Activated naive CD8-positive, alpha-beta T cell treated with anti-CD3 and anti-CD28 coated beads, Interleukin-2, amount 50 U/mL, for 16 hours (primary cell): ENCODE measurements around the gene MLST8.

Experiments
- DNase-seq: peaks from one replicate; pipeline ENCODE4 v3.0.0-alpha.2; 2020; ENCODE audit warnings: low read depth, low spot score

Gene MLST8, protein sequence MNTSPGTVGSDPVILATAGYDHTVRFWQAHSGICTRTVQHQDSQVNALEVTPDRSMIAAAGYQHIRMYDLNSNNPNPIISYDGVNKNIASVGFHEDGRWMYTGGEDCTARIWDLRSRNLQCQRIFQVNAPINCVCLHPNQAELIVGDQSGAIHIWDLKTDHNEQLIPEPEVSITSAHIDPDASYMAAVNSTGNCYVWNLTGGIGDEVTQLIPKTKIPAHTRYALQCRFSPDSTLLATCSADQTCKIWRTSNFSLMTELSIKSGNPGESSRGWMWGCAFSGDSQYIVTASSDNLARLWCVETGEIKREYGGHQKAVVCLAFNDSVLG

DNA sequence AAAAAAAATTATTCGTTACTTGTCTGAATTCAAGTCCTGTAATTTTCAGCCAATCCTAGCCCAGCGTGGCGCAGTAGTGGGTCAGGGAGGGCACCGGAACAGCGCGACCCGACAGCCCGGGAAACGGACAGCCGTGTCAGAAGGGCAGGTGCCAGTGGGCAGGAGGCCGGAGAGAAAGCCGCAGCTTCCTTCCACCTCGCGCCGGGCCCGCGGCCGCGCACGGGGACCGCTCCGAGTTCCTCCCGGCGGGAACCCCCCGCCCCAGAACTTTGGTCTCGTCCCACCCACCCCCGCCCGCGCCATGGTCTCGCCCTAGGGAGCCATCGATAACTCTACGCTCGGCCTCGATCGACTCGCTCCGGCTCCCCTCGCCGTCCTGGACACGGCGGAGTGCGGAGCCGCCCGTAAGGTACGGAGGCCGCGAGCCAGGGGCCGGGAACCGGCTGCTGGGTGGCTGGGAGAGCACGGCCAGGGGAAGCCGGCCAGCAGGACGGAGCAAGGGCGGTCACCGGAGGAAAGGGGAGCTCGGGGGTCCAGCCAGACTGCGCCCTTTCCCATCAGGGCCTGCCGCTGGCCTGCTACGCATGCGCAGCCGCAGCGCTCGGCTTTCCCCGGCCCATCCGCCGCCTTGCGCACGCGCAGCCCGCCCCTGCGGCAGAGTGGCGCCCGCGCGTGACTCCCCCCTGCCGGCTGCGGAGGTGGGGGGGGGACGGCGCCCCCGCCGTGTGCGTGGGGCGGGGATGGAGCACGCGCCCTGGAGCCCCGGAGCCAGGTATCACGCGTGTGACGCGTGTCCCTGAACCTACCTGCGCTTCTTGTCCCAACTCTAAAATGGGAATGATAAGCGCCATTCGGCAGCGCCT lies at the start of gene MLST8:
Gene MLST8 (plus strand): TSS at position 351 of the 863 bp plus-strand sequence. CDS start 632 bp downstream, outside the sequence.
- DNase-seq = peak; percentile 75

DNA sequence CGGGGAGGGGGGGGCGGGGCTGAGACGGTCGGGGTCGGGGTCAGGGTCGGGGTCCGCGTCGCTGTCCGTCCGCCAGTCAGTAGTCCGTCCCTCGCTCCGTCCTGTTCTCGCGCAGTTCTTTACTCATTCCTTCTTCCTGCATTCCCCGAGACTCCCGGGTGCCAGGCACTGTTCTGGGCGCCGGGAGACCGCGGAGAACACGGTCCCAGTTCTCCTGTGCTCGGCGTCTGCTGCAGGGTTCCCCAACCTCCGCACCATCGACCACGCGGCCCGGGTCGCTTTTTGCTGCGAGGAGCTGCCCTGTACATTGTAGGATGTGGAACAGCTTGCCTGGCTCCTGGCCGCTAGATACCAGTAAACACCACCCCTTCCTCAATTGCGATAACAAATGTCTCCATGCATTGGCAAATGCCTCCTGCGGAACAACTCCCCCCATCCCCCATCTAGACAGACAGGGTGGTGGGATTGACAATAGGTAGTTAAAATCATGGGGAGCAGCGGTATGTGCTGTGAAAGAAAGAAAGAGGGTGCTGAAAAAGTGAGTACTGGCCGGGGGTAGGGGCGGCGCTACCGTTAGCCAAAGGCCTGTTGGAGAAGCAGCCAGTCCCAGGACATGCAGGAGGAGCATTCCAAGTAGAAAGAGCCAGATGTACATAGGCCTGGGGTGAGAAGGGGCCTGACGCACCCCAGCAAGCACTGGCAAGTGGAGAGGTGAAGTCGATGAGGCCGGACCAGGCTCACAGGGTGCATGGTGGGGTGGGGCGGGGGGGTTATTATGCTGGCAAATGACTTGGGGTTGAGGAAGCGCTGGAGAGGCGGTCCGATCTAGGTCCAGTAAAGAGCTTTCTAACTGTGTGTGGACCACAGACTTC lies 49.0 kb upstream of the MLST8 start:
- DNase-seq = no peak

DNA sequence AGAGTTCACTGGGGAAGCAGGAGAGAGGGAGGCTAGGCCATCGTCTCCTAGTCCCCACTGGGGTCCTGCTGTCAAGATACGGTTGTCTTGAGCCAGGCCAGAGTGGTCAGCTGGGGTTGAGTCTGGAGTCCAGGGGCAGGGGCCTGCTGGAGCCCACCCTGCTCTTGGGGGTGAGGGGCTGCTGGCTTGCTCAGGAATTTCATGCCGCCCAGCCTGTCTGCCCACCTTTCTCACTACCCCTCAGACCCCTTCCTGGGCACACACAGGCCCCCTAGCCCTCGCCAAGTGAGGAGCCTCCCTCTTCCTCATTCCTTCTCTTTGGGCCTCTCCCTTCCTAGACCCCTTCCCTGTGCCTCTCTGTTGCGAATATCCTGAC lies 48.4 kb upstream of the MLST8 start:
- DNase-seq = no peak

DNA sequence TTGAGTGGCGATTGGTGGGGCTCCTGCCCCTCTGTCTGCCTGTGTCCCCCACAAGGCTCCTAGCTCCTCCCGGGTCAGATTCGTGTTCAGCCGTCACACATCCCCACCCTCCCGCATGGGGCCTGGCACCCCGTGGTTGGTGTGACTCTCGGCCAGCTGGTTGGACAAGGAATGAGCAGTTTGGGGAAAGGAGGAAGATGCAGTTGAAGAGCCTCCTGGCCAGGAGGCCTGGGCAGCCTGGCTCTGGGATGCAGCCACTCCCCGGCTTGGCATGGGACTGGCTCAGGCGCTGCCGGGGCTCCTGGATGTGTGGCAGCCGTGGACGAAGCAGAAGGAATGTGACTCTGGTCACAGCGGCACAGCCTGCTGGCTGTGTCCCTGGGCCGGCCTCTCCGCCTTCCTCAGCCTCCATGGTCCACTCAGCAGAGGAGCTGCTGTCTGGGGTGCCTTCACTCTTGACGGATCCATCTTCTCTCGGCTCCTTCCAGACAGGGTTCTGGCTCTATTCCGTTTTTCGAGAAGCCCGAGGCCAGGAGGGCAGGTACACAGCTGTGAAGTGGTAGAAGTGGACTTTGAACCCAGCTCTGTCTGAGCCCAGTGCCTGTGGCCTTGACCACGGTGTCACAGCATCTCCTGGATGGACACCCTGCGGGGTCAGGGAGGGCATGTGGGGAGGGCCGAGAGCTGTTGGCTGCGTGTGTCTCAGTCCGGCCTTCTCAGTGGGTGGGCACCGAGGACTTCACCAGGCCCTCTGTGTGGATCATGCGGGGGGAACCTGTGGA lies 47.6 kb upstream of the MLST8 start:
- no peak for DNase-seq

DNA sequence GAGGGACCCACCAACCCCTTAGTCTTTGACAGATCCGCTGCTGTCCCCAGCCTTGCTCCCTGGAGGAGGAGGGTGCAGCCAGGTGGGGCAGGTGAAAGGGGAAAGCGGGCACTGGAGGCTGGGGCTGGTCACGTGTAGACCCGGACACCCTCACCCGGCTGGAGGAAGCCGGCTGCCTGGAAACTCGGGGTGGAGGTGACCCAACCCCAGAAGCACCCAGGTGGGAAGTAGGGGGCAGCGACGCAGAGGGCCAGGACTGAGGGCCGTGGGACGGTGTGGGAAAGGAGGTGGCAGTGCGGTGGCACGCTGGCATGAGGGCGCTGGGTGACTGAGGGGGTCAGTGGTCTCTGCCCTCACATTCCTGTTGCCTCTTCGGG lies 47.0 kb upstream of the MLST8 start:
- DNase-seq = no peak

DNA sequence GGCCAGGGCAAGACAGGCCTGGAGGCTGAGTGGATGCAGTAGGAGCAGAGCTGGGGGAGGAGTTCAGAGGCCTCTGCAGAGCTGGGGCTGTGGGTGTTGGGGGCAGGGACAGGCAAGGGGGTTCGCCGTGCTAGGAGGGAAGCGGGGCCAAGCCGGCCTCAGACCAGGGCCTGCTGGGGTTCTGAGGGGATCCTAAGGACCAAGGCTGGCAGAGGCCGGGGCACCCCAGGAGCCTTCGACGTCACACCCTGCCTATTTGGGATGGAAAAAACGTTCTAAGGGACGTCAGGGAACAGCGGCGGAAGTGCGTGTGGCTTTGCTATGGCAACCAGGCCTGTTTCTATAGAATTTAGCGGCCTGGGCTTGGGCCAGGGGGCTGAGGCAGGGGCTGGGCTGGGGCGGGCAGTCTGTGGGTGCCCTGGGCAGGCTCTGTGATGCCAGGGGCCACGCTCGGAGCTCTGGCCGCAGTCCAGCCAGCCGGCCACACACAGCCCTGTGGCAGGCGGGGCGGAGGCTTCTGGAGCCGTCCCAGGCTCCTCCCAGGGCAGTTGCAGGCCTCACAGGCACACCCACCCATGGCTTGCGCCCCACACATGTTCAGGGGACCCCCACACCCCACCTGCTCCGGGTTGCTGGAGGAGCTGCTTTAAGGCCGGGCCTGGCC lies 45.9 kb upstream of the MLST8 start:
- DNase-seq = no peak

DNA sequence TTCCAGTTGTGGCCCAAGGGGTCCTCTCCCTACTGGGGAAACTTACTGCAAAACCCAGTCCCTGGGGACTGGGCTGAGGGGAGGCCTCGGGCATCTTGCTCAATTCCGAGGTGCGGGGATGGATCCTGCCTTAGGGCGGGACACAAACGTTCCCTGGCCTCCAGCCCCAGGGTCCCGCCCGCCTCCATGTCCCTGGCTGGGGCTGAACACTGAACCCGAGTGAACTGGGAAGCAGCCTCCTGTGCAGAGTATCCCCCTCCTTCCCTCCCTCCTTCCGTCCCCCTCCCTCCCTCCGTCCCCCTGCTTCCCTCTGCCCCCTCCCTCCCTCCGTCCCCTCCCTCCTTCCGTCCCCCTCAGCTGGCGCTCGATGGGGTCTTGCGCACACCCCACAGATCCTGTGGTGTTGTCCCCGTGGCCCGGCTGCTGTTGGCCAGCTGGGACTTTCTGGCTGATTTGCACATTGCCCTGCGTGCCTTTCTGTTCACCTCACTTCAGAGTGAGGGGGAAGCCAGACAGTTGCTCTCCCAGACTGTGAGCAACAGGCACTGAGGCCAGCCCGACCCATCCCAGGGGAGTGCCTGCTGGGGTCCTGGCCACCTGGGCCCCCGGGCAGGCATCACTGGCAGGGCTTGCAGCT lies 44.2 kb upstream of the MLST8 start:
- no peak for DNase-seq

DNA sequence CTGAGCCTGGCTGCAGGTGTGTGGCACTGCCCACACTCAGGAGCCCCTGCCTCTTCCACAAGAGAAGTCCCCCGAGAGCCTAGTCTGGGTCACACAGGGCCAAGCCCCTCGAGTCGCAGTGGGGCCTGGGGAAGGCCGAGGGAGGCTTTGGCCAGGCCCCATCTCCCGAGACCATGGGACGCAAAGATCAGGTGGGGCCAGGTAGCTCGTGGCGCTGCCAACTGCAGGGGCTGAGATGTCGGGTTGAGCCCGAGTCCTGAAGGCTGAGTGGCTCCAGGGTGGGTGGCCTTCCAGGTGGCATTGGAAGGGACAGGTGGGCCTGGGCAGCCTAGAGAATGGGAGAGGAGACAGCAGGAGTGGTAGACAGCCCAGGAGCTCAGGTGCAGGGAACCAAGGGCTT lies 43.3 kb upstream of the MLST8 start:
- no peak for DNase-seq

DNA sequence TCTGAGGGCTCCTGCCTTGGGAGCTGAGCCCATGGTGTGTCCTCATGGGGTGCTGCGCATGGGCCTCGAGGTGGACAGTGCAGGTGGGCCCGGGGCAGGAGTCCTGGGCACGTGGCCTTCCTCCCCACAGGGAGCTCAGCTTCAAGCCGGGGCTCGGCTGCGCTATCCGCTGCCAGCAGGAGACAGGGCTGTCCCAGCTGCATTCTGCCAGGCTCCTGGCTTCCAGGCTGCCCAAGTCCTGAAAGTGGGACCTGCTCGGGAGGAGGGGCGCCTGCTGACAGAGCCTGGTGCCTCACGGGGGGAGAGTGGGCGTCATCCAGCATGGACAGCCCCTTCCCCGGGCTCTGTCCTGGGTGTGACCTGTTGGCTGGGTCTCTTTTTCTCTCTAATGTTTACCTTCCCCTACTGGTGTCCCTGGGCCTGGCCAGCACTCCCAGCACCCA lies 42.6 kb upstream of the MLST8 start:
- DNase-seq = no peak

DNA sequence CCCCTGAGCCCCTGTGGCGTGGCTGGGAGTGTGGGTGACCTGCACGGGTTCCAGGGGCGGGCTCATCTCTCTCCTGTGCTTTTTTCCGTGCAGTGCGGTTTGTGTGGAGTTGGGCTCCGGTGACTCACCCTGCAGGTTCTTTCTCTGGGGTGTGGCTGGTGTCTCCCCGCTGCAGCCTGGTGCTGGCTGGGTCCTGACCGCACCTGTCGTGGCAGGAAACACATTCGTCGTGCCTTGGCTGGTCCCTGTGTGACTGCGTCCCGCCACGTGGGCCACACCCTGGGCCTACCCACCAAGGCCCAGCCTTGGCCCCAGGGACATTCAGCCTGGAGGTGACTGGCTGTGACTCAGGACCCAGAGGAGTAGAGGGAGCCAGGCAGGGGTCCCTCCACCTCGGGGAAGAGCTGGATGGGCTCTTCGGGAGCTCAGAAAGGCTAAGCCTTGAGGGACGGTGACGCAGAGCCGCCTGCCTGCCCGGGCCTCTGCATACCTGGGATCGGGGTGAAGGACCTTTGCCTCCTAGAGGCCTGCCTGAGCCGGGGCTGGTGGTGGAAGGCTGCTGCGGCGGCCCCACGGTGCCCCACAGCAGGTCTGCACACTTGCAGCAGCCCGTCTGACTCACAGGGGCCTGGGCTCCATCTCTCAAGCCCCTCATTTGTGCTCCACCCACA lies 41.9 kb upstream of the MLST8 start:
- DNase-seq = no peak

DNA sequence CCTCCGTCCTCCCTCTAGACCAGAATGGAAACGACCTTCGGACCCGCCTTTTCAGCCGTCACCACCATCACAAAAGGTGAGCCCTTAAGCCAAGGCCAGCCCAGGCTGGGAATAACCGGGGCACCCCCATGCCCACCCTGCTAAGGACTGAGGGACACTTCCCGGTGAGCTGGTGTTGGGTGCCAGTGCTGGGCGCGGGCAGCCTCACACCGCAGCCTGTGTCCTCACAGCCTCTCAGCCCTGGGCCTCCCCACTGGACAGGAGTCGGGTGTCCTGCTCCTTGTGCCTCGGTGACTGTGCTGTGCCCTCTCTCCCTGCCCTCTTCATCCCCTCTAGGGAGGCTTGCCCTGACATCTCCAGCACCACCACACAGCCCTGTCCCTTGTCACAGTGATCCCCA lies 39.4 kb upstream of the MLST8 start:
- no peak for DNase-seq

DNA sequence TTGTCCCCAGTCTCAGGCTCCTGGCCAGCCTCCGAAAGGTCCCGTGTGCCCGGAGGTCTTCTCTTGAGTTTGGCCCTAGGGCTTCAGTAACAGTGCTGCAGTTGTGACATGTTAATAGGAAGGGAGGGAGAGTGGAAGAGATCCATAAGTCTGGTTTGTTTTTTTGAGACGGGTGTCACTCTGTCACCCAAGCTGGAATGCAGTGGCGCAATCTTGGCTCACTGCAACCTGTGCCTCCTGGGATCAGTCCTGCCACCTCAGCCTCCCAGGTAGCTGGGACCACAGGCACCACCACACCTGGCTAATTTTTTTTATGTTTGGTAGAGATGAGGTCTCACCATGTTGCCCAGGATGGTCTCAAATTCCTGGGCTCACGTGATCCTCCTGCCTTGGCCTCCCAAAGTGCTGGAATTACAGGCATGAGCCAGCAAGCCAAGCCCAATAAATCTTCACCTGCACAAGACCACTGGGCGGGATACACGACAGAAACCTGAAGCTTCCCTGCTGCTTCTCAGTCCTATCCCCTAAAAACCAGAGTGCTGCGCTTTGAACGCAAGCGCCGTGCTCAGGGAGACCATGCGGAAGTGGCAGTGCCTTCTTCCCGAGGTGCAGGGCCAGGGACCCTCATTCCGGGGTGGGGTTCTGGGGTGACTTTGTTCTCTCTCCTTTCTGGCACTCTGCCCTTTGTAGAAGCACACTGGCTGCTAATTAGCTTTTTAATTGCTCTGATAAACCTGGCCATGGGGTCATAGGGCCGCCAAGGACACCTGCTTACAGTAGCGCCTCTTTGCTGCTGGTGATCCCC lies 38.8 kb upstream of the MLST8 start:
- DNase-seq = no peak

DNA sequence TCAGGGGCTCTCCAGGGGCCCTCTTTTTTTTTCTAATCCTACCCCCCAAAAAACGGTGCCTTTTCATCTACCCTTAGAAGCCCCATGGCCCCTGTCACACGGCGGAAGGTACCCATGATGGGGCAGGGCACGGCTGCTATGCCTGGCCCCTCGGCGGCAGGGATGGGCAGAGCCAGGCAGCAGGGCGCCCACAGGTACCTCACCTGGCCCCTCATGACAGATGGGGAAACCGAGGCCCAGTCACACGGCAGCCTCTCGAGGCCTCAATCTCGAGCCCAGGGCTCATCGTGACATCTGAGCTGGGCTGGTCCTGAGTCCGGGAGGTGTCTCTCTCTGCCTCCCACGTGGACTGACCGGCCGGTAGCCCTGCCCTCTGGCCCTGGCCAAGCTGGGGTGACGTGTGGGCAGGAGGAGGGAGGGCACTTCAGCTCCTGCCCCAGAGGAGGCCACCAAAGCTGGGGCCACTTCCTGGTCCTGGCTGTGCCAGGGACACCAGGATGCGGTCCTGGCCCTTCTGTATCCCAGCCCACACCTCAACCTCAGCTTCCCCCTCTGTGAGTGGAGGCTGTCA lies 38.1 kb upstream of the MLST8 start:
- DNase-seq = no peak

DNA sequence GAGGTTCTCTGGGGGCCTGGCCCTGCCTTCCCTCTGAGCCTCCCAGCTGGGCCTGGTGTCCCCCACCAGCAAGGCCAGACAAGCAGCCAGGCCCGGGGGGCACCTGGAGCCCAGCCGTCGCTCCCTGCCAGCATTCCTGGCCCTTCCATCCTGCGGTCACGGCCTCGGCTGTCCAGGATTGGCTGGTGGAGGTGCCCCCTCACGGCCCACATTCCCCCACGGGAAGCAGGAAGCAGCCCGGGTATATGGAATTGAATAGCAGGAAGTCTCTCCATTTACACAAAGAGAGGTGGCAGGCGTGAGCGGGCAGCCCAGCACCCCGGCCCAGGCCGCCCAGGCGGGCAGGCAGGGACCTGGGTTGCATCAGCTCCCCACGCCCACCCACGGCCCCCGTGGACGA lies 35.2 kb upstream of the MLST8 start:
- DNase-seq = no peak

DNA sequence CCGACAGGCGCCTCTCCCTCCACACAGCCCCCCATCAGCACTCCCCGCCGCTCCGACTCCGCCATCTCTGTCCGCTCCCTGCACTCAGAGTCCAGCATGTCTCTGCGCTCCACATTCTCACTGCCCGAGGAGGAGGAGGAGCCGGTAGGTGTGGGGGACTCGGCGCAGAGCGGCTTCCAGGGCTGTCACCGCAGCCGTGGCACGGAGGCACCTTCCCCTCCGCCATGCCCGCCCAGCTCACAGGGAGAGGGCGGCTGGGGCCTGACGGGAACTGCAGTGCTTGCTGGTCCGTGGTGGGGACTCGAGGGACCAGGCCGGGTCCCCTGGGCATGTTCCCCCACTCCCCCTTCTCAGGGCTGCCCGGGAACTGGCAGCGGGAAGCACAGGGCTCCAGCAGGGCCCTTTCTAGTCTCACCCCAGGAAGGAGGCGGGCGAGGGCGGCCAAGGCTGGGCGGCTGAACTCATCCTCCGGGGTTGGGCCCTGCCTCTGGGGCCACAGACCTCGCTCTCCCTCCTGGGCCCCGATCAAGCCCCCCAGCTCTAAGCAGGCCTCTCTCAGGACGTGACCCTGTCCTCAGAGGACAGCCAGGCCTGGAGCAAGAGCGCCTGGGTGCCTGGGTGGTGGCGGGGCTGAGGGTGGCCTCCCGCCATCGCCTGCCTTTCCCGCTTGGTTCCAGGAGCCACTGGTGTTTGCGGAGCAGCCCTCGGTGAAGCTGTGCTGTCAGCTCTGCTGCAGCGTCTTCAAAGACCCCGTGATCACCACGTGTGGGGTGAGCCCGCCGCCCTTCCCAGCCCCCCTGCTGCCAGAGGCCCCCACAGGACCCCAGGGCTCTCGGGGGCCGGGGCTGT lies 34.4 kb upstream of the MLST8 start:
- no peak for DNase-seq

DNA sequence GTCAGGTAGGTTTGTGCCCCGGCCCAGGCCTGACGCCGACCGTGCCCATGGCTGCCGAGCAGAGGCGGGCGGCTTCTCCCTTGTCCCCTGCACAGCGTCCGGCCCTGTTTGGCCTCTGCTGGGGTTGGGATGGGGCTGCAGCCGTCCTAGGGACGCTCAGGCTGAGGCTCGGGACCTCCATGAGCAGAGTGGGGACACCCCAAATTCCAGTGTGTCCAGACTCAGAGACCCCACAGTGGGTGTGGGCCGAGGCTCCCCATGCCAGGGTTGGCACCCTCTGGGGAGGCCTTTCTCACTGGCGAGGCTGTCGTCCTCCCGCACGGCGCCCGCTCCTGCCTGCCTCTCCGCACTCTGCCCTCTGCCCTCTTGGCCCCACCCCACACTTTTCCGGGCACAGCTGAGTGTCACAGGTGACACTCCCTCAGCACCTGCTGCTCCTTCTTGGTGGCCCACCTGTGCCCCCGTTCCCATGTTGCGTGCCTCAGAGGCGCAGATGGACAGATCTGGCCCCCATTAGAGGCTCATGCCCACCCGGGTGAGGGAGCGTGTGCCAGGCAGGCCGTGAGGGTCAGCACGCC lies 33.6 kb upstream of the MLST8 start:
- DNase-seq = no peak

DNA sequence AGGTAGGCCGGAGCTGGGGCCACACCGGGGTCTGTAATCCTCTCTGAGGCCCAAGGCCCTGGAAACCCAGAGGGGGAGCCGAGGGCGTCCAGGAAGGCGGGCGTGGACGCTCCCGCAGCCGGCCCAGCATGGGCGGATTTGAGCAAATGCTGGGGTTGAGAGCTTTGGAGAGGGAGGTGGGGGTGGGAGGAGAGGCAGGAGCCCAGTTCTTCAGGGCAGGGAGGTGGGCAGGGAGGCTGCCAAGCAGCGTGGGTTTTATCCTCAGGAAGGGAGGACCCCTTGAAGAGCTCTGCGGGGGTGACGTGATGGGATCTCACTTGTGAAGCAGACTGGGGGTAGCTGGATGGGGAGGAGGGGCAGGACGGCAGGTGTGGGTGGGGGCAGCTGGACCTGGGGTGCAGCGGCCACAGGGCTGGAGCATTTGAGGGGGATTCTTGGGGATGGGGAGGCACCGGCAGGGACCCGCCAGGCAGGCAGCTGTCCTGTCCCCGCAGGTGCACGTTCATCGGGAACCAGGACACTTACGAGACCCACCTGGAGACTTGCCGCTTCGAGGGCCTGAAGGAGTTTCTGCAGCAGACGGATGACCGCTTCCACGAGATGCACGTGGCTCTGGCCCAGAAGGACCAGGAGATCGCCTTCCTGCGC lies 32.4 kb upstream of the MLST8 start:
- no peak for DNase-seq
